Left cardiac atrium (tissue), 4 donors: ENCODE results near the gene SVIL. TPM values are rescaled to one million over a fixed set of nuclear protein-coding genes. Genes with fewer than 3 reads are reported as not detected.
"Not testable (repeated sequence)": the region's sequence is repeated elsewhere in the genome, so short reads cannot be mapped to it uniquely, and the experiment has no call there.

Experiments used
- ATAC-seq, 2 donors: fragments of 200-7000 bp; cut with Tn5 transposase; one replicate each; pipeline ENCODE4 v1.9.1; 2020; ENCODE audit warnings: mild to moderate bottlenecking in 2 of 2, moderate library complexity in 2 of 2
- DNase-seq: peaks from one replicate; pipeline ENCODE4 v3.0.0-alpha.2; 2020
- intact Hi-C, 2 donors: fragments of 100-400 bp; cut with DNase I; formaldehyde crosslinking; loops; one replicate each; pipeline versions ENCODE4 v1.14.1 to v1.15.1; 2022 to 2023
- total RNA-seq, 2 donors: library from RNA; stranded (reverse); fragmentation: NEBNext Ultra II Directional; extraction: Animal tissue kit (Norgen Biotek cat#: 25700); gene quantifications; one replicate each; pipeline ENCODE4 v1.2.1, GENCODE V29; 2021
- donor health status: DM: no; HTN: yes; CAD: no.
- donor health status: DM: no; HTN: yes; CAD: no; lungs with severe emphysema.
- donor health status: DM: yes; HTN: yes; CAD: no.
- donor health status: Dilated cardiomyopathy.

SVIL gene
- total RNA-seq, 2 donors from 2014 or later: 203 to 250 TPM

DNA sequence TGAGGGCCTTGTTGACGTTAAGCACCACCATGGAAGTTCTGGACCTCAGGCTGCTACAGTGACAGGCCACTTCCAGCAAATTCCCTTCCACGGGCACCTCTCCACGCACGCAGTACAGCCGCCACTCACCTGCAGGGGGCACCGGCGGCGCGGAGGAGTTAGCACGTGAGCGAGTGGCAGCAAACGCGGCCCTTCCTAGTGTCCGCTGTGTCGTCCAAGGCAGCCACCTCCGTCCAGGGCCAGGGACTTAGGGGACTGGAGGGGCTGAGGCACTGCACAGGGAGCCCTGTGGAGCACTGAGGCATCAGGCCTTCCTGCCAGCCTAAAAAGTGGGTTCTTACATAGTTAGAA is 164.4 kb downstream of the SVIL start:
- intact Hi-C loops: no loop called here
- ATAC-seq: peak; percentile 3 to 29
- DNase-seq: peak; percentile 47

DNA sequence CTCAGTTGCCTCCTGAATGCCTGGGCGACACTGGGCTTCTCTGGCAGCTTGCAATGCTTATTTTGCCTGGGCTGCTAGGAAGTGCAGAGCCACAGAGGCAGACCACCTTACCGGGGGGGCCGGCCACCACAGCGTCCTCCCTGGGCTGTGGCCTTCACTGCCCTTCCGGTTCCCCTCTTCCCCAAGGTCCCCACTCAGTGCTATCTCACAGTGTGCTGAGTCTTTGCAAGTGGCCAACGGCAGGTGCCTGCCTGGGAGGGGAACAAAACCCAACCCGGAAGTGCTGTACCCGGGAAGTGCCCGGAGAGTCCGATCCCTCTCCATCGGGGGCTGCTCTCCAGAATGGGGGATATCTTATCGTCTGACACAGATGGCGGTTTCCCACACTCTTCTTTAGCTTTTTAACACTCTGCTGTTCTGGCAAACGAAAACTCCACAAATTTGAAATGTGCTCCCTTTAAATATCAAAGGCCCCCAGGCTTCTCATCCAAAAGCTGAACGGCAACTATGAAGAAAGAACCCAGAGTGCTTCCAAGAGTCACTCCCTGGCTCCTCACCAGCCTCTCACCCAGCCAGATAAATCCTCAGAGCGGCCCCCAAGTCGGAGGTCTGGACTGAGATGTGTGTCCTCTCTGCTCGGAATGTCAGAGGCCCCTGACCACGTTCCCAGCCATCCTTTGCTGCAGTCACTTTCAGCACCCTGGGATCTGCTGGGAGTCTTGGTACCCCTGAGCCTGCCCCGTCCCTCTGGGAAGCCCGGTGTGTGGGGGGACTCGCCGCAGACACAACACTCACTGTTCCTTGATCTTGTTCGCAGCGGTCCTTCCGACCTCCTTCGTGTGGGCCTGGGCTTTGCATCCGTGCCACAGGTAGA is 165.1 kb downstream of the SVIL start:
- no peak for DNase-seq

DNA sequence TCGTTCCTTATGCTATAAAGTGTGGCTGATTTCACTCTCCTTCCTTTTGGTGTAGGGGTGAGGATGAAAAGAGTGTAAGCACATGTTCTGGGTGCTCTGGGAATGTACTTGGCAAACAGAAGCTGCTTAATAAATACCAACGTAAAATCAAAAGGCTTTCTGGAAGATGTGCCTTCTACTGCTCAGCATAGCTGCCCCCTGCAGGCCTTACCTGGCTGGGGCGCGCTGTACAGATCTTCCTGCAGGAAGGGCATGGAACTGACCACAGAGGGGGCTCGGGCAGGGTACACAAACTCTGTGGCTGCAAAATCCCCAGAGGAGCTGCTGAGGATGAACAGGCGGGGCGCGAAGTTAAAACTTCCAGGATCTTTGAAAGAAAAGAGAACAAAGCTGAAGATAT is 169.4 kb downstream of the SVIL start:
- intact Hi-C loops: no loop called here
- ATAC-seq (no peak), DNase-seq (no peak)

More for the DNA sequence above, 165.1 kb downstream of the SVIL start:
- ATAC-seq: peak; percentile 2 to 42
- intact Hi-C loops: no loop called here

DNA sequence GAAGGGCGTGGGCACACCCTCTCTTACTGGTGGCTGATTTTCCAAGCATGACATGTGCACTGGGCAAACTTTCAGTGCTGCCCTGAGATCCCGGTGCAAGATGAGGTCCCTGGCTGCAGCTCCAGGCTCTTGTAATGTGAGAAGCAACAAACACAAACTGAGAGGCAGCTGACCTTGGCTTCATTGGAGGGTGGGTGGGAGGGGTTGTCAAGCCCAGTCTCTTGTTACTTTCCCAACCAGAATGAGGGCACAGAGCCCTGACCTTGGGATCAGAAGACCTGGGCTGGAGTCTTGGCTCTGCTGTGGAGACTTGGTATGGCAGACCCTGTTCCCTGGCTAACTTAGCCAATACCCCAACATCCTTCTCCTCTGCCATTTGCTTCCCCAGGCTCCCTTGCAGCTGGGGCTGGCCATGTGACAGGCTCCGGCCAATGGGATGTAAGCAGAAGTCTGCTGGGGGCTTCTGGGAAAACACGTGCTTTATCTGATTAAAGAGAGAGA is 170.1 kb downstream of the SVIL start:
- ATAC-seq: peak; percentile 29 to 76
- DNase-seq, intact Hi-C loops: not testable (repeated sequence)

DNA sequence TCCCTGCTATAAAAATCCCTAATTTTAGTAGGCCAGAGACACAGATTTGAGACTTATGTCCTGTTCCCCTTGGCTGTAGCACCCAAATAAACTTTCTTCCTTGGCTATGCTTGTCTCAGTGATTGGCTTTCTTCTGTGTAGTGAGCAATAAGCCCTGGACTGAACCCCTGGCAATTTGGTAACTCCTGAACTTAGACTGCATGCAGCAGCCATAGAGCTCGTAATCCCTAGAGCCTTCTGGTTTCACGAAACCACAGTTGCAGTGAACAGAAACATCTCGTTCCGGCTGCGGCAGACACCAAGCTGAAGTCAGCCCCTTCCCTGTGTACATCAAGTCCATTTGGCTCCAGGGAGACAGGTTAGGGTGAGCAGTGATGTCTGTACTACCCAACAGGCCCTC is 173.7 kb downstream of the SVIL start:
- ATAC-seq: peak in 1 of 2 donors; percentile 47
- DNase-seq: no peak
- intact Hi-C loops: no loop called here

DNA sequence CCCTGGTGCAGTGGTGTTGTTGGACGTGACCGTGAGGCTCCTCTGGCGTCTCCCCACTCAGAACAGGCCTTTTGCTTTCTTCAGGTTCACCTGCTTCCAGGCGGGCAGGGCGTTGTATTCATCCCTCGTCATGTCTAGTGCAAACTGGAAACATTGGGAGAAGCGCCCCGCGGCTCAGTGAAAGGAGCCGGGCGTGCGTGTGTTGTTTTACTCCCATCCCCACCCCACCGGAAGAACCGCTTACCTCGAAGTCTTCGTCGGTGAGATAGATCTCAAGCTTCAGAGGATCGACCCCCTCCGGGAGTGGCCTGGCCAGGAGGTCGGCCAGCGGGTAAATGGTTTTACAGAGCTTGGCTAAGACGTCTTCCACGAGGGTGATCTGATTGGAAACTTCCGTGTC is 176.6 kb downstream of the SVIL start:
- intact Hi-C loops, ATAC-seq, DNase-seq: not testable (repeated sequence)

DNA sequence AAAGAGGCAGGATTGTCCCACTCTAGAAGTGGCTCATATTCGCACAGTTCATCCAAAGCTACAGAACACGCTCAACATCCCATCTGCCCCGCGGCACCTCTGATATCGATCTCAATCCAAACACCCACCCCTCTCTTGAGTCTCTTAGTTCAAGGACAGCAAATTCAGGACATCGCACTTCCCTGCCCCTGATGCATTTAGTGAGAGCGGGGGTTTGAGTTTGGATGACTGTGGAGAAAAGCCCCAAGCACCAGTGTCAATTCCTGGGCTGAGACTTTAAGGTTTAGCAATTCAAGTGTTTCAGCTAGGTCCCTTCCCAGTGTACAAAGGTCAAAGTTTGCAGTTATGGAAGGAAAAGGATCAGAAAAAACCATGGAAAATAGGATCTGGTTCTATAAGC is 179.7 kb downstream of the SVIL start:
- no peak for DNase-seq
- ATAC-seq: no peak
- intact Hi-C loops: no loop called here

DNA sequence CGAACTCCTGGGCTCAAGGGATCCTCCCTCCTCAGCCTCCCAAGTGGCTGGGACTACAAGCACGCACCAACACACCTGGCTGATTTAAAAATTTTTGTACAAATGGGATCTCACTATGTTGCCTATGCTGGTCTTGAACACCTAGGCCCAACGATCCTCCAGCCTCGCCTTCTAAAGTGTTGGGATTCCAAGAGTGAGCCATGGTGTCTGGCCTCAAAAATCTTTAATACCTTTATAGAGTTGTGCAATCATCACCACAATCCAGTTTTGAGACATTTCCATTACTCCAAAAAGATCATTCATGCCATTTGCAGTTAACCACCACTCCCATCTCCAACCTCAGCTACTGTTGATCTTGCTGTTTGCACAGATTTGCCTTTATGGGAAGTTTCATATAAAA is 180.5 kb downstream of the SVIL start:
- no peak for ATAC-seq
- intact Hi-C loops: no loop called here
- no peak for DNase-seq

DNA sequence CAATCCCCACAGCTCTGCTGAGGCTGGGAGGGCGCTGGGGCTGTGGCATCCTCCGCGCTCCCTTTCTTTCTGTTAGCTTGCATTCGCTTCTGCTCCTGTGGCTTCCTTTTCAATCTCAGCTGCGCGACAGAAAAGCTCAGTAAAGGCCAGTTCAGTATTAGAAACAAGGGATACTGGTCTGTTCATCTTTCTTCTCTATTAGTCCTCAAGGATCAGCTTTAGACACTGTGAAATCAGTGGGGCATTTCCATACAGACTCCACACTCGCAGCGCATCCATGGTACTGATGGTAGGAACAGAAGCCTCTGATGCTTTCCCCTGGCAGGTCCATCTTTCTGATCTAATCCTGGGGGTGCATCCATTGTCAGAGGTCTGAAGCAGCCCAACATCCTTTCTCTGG is 182.2 kb downstream of the SVIL start:
- ATAC-seq (no peak), DNase-seq (no peak)
- intact Hi-C loops: no loop called here

DNA sequence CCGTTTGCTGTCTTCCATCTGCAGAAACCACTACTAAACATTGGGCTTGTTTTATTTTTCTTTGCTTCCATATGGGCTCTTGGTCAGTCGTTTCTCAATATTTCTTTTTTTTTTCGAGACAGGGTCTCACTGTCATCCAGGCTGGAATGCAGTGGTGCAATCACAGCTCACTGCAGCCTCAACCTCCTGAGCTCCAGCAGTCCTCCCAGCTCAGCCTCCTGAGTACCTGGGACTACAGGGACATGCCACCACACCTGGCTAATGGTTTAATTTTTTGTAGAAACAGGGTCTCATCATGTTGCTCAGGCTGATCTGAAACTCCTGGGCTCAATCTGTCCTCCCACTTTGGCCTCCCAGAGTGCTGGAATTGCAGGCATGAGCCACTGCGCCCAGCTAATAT is 182.8 kb downstream of the SVIL start:
- DNase-seq: no peak
- ATAC-seq: no peak
- intact Hi-C loops: no loop called here

DNA sequence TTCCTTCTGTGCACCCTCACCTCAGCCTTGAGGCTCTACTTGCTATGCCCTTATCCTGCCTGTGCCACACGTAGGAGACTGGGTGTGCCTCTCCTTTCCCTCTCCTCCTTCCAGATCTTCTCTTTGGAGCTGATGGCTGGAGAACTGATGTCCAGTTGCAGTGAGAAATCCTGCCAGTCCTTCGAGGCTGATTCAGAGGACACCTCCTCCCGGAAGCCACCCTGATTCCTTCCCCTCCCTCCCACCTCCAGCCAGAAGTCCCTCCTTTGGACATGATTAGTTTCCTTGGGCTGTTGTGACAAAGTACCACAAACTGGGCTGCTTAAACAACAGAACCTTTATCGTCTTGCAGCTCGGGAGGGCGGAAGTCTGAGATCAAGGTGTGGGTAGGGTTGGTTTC is 184.4 kb downstream of the SVIL start:
- DNase-seq (no peak), ATAC-seq (no peak)
- intact Hi-C loops: no loop called here

DNA sequence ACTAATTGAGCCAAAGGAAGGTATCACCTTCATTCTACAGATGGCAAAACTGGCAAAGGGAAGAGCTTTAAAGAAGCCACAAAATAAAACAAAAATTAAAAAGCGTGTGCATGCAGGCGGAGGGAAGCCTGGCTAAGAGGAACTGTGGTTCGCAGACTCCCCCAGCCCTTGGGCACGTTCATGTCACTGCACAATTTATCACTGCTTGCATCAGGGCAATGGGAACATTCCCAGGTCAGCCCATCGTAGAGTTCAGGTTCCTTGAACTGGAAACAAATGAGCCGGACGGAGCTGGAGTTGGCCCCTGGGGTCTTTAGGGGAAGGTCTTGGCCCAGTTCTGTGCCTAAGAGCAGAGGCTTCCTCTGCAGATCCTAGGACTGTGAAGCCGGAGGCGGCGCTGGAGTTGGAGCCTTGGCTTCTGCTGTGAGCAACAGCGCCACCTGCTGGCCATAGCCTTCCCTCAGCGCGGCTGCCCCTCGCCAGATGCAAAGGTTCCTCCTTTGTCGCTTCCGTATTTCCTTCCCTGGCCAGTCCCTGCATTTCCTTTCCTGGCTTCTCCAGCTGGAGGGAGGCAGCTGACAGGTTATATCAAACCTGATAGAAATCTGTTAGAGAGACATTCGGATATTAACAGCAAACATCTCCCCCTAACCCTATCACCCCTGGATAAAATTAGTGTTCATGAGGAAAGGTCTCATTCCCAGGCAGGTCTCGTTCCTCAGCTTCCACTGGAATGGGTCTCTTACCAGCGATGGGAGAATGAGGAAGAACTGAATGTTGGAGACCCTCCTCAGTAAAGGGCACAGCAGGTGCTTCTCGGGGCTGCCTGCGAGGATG is 185.8 kb downstream of the SVIL start:
- DNase-seq (peak; percentile 85), ATAC-seq (peak; percentile 86 to 89)
- intact Hi-C loops: loop anchor here (5.0 to 10.0 kb wide), 2 partner anchors 54 to 62 kb away; no protein-coding TSS in a partner anchor

DNA sequence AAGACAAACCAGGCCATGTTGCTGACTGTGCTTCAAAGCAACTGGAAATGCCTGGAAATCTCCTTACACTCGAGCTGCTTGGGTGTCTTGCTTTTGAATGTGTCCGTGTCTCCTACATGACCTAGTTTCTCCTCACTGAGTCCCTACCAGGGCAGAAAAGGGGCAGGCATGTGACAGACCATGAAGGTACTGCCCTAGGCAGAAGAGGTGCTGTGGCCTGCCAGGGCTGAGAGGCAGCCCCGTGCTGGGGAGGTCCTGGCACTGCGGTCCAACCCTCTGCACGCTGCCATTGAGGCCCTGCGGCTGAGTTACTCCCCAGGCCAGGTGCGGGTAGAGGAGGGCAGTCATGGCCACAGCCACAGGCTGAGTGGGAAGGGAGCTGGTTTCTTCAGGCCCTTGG is 186.6 kb downstream of the SVIL start:
- DNase-seq (no peak), ATAC-seq (peak in 1 of 2 donors; percentile 10)
- intact Hi-C loops: loop anchor here (5.0 to 10.0 kb wide), 2 partner anchors 53 to 61 kb away; no protein-coding TSS in a partner anchor

DNA sequence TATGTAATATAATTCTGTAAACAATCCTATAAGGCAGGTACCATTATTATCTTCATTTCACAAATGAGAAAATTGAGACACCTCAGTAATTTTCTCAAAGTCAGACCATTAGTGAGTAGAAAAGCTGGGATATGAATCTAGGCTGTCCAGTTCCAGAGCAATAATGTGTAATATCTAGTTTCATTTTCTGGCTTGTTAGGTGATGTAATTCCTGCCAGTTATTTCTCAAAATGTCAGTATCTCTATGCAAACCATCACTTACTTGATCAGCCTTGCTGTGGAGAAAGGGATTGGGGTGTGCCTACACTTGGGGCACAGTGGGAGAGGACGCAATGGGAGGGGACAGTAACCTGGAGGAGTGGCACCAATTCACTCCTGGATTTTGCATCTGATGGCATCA is 188.4 kb downstream of the SVIL start:
- no peak for DNase-seq
- intact Hi-C loops: loop anchor here (5.0 to 10.0 kb wide), 2 partner anchors 52 to 59 kb away; no protein-coding TSS in a partner anchor
- ATAC-seq: no peak

DNA sequence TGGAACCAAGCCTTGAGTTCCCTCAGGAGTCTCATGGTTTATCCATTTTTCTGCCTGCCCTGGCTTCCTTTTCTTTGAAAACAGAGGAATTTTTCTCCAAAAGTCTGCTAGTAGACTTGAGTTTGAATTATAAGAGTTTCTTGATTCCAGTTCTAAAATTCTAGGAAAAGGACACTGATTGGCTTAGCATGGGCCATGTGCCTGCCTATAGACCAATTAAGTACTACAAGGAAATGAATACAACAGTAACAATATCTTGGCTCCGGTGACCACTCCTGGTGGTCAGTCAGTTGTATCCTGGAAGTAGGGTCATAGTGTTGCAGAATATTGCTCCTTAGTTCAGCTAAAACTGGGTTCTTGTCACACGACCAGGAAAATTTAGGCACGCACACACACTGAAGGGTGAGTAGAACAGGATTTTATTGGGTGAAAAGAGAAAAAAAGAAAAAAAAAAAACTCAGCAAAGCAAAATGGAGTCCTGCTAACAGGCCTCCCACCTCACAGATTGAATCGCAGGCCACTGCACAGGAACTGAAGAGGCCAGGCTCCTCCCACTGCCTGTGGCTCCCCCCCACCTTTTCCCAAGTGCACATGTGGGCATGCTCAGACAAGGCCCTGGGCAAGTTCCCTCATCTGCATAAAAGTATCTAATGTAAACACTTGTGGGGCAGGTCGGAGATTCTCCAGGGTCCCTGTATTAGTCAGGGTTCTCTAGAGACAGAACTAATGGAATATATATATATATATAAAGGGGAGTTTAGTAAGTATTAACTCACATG is 190.8 kb downstream of the SVIL start:
- intact Hi-C loops: loop anchor here in 1 of 2 donors (10.0 kb wide), 1 partner anchor 49 kb away; no protein-coding TSS in a partner anchor
- DNase-seq: no peak
- ATAC-seq: no peak

DNA sequence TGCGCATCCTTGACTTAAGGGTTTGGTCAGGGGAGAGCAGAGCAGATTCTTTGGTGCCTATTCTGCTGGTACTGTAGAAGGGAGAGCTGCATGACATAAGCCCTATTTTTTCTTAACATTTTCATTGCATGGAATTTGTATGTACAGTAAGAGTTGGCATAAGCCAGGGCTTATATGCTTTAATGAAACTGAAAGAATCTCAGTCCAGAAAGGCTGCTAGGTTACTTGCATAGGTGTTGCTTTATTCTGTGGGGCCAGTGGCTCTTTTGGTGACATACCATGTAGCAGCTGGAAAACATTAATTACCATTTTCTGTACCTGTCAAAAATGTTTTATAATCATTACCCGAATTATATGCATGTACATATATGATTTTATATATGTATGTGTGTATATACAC is 193.8 kb downstream of the SVIL start:
- DNase-seq (no peak), ATAC-seq (no peak)
- intact Hi-C loops: loop anchor here in 1 of 2 donors (10.0 kb wide), 1 partner anchor 46 kb away; no protein-coding TSS in a partner anchor

DNA sequence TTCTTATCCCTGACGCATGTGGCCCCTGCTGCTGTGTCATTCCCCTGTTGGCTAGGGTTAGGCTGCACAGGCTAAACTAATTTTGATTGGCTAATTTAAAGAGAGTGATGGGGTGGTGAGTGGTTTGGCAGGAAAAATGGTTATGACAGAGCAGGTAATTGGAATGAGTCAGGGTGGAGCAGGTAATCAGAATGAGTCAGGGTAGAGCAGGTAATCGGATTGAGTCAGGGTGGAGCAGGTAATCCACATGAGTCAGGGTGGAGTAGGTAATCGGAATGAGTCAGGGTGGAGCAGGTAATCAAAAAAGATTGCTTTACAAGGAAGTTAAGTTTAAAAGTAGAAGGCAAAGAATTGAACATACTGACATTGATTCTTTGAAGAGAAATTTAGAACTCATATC is 195.8 kb downstream of the SVIL start:
- DNase-seq, ATAC-seq, intact Hi-C loops: not testable (repeated sequence)

DNA sequence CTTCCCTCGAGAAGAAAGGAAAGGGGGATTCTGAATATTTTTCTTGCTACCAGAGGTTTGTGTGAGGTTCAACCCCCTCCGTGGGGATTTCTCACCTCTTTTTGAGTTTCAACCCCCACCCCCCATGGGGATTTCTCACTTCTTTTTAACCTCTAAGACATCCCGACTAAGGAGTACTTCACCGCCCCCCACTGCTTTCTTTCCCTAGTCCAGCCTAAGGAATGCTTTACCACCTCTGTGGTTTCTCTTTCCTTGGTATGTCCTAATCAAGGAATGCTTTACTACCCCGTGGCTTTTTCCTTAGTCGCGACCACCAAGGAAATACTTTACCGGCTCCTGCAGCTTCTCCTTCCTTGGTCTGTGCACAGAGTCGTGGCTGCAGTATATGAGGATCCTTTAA is 196.5 kb downstream of the SVIL start:
- DNase-seq (no peak), ATAC-seq (no peak)
- intact Hi-C loops: no loop called here

DNA sequence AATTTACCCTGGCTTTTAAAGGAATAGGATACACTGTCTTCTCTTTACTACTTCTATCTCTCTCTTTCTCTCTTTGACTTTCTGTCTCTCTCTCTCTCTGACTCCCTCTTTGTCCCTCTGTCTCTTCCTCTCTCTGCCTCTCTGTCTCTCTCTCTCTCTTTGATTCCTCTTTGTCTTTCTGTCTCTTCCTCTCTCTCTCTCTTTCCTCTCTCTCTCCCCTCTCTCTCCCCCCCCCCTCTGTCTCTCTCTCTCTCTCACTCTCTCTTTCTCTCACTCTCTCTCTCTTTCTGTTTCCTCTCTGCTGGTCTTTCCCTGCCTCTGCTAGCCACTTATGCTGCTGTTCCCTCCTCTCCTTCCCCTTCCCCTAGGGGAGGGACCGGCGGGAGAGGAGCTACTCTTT is 196.9 kb downstream of the SVIL start:
- intact Hi-C loops: no loop called here
- DNase-seq (no peak), ATAC-seq (no peak)
